ENCODE measurements around the gene BCAM. TPM values are rescaled to one million over a fixed set of nuclear protein-coding genes. Genes with fewer than 3 reads are reported as not detected.

Gene BCAM
- total and polyA plus RNA-seq, 2 donors (not counting 3 experiments of a cell fraction or from before 2014, with no cell fraction given): 23.9 to 28.5 TPM

DNA sequence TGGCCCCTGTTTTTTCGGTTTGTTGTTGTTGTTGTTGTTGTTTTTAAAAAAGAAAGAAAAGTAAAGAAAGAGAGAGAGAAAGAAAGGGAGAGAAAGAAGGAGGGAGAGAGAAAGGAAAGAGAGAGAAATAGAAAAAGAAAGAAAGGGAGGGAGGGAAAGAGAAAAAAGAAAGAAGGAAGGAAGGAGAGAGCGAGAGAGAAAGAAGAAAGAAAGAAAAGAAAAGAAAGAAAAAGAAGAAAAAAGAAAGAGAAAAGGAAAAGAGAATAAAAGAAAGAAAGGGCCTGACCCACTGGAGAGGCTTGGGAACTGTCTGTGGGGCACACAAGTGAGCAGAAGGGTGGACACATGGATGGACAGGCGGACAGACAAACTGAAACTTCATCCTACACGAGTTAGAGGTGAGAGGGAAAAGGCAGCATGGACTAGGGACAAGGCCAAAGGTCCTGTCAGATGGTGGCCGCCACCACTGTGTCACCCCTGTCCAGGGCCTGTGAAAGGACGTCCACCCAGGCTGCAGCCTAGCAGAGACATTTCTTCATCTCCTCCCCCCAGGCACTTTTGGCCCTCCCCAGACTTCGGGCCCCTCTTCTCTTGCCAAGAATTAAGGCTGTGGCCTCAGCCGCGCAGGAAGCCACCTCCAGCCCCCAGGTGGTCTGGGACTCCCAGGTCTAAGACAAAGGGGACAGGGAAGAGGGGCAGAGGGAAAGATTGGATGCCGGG lies 9.1 kb upstream of the BCAM start:
- no peaks in the 10 kb centered on the region for H3K9me3 ChIP-seq (replicated peaks; ENCODE audit: control insufficient read depth, insufficient read depth, low read length)
- no peak for TF ChIP-seq GATA2 (IDR thresholded peaks at IDR 0.05; ENCODE audit: insufficient read depth, insufficient read length, low read depth, low read length)
- no peak for TF ChIP-seq POLR2AphosphoS5 (IDR thresholded peaks at IDR 0.05; ENCODE audit: insufficient read depth, low read depth, low read length)
- TF ChIP-seq POLR2A (IDR thresholded peaks at IDR 0.05; ENCODE audit: low read depth, low read length): no peak
- TF ChIP-seq FOS (IDR thresholded peaks at IDR 0.05; ENCODE audit: borderline replicate concordance, insufficient read depth, low read length): no peak
- no peak for TF ChIP-seq MYC (IDR thresholded peaks at IDR 0.05; ENCODE audit: low read depth, low read length)
- TF ChIP-seq EZH2 (IDR thresholded peaks at IDR 0.05; ENCODE audit: borderline replicate concordance, low read depth, low read length, severe bottlenecking): no peak
- TF ChIP-seq JUN (IDR thresholded peaks at IDR 0.05; ENCODE audit: borderline replicate concordance, insufficient read depth, insufficient read length, low read depth): no peak
- TF ChIP-seq, protein P1, sequence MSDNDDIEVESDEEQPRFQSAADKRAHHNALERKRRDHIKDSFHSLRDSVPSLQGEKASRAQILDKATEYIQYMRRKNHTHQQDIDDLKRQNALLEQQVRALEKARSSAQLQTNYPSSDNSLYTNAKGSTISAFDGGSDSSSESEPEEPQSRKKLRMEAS (IDR thresholded peaks at IDR 0.05; ENCODE audit: insufficient read depth, insufficient read length): no peak
- TF ChIP-seq, protein P2, sequence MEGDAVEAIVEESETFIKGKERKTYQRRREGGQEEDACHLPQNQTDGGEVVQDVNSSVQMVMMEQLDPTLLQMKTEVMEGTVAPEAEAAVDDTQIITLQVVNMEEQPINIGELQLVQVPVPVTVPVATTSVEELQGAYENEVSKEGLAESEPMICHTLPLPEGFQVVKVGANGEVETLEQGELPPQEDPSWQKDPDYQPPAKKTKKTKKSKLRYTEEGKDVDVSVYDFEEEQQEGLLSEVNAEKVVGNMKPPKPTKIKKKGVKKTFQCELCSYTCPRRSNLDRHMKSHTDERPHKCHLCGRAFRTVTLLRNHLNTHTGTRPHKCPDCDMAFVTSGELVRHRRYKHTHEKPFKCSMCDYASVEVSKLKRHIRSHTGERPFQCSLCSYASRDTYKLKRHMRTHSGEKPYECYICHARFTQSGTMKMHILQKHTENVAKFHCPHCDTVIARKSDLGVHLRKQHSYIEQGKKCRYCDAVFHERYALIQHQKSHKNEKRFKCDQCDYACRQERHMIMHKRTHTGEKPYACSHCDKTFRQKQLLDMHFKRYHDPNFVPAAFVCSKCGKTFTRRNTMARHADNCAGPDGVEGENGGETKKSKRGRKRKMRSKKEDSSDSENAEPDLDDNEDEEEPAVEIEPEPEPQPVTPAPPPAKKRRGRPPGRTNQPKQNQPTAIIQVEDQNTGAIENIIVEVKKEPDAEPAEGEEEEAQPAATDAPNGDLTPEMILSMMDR (IDR thresholded peaks at IDR 0.05; ENCODE audit: extremely low read depth in 1 of 2, insufficient read depth in 1 of 2, low read depth in 1 of 2, low read length in 2 of 2): no peak
- H3K9ac ChIP-seq (replicated peaks; ENCODE audit: extremely low read depth, insufficient read depth, low read length): no peak overlapping the region
- dilution Hi-C loops (cut with MboI; ENCODE audit: extremely low pct_ligation_motif_present, low sequenced_read_pairs) (no loop called here), intact Hi-C loops (cut with micrococcal nuclease) (loop anchor here (1.0 to 10.0 kb wide), 3 partner anchors 15 to 155 kb away; partner anchors contain the start of gene CLPTM1)
- H3K4me2 ChIP-seq (ENCODE audit: insufficient read depth, low read length): no peak overlapping the region
- H3K36me3 ChIP-seq (ENCODE audit: control insufficient read depth in 2 of 2, extremely low read depth in 1 of 2, insufficient read depth in 2 of 2, low read length in 2 of 2): no peaks in the 10 kb centered on the region
- no peaks in the 10 kb centered on the region for H4K20me1 ChIP-seq (replicated peaks; ENCODE audit: control insufficient read depth, extremely low read depth, insufficient read depth, low read length)
- H2AFZ ChIP-seq (ENCODE audit: low read depth, low read length): no peak overlapping the region
- no peak overlapping the region for H3K27ac ChIP-seq (ENCODE audit: insufficient read depth, low read depth, low read length)
- no peaks in the 10 kb centered on the region for H3K27me3 ChIP-seq (ENCODE audit: control insufficient read depth in 2 of 2, insufficient read depth in 2 of 2, low read length in 2 of 2)
- peaks cover 14% of the 10 kb centered on the region for H3K4me1 ChIP-seq (ENCODE audit: control insufficient read depth, extremely low read depth, insufficient read depth, low read length)
- no peak overlapping the region for H3K4me3 ChIP-seq (replicated peaks in 1 of 3; ENCODE audit: insufficient read depth in 1 of 3, low read depth in 1 of 3, low read length in 3 of 3)
- ChIA-PET CTCF (interaction anchor here (1.3 to 6.0 kb wide), 3 partner anchors 14 to 45 kb away, joined by 3 to 45 read pairs (median 10); no protein-coding TSS in a partner anchor), POLR2A (no interaction called here)
- no peaks in the 10 kb centered on the region for H3K79me2 ChIP-seq (ENCODE audit: control insufficient read depth, insufficient read depth, low read length)
- BruUV-seq (replicated peaks): no TSS peak
- DNase-seq (ENCODE audit: low read depth, low spot score) (no peak), FAIRE-seq (no peak)
- no peaks in the 10 kb centered on the region for H3K9me1 ChIP-seq (replicated peaks; ENCODE audit: control insufficient read depth, extremely low read depth, insufficient read depth, low read length)

All from endothelial cell of umbilical vein (primary cell).